ENCODE measurements around the gene GUK1. TPM values are rescaled to one million over a fixed set of nuclear protein-coding genes. Genes with fewer than 3 reads are reported as not detected.

Gene GUK1
- total RNA-seq, 2 experiments from 2014 or later: 154 to 197 TPM

DNA sequence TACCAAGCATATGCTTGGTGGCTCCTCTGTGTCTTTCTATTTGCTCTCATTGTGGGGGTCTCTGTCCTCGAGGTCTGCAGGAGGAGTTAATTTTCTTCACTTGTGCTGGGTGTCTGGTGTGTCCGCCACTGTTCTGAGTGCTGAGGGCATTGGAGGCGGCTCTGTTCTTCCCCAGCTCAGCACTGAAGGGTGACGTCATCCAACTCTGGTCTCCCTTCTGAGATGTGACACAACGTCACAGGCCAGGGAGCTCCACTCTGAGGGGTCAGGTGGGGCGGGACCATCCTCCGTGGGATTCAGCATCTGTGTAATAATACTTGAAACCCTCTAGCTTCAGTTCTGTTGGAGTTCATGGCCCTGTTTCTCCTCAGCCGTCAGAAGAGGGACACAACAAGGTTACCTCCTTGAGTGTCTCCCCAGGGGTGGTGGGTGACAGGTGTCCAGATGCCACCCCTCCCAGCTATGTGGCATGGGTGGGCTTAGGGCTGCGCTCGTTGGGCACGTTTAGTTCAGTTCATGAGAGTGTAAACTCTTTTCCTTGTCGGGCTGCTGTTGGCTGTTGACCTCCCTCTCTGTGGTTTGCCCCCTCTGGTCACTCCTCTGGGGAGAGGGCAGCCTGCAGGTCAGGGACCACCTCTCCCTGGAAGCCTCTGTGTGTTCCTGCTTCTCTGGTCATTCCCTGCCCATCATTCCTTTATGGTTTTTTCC is 28.6 kb downstream of the GUK1 start:
- ChIA-PET POLR2A (interaction anchor here (1.0 to 1.5 kb wide), 2 partner anchors 31 to 33 kb away, joined by 3 to 4 read pairs; no protein-coding TSS in a partner anchor), CTCF (ENCODE audit: unreplicated experiment) (no interaction called here)
- no peak overlapping the region for H3K4me3 ChIP-seq (ENCODE audit: low read depth, low read length, poor library complexity, severe bottlenecking)
- H2AFZ ChIP-seq (ENCODE audit: low read length): no peak overlapping the region
- H3K27ac ChIP-seq (ENCODE audit: low read depth, low read length, poor library complexity, severe bottlenecking): no peak overlapping the region
- H4K20me1 ChIP-seq (ENCODE audit: insufficient read depth, low read length): peaks cover 5% of the 10 kb centered on the region; the same call in 1 of the 2 replicates
- peaks cover 11% of the 10 kb centered on the region; the same call in 1 of the 2 replicates for H3K79me2 ChIP-seq (ENCODE audit: insufficient read depth, low read depth, low read length)
- TF ChIP-seq EZH2phosphoT487 (IDR thresholded peaks at IDR 0.05; ENCODE audit: borderline replicate concordance, low read depth, low read length): no peak
- TF ChIP-seq, protein P1, sequence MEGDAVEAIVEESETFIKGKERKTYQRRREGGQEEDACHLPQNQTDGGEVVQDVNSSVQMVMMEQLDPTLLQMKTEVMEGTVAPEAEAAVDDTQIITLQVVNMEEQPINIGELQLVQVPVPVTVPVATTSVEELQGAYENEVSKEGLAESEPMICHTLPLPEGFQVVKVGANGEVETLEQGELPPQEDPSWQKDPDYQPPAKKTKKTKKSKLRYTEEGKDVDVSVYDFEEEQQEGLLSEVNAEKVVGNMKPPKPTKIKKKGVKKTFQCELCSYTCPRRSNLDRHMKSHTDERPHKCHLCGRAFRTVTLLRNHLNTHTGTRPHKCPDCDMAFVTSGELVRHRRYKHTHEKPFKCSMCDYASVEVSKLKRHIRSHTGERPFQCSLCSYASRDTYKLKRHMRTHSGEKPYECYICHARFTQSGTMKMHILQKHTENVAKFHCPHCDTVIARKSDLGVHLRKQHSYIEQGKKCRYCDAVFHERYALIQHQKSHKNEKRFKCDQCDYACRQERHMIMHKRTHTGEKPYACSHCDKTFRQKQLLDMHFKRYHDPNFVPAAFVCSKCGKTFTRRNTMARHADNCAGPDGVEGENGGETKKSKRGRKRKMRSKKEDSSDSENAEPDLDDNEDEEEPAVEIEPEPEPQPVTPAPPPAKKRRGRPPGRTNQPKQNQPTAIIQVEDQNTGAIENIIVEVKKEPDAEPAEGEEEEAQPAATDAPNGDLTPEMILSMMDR (conservative IDR thresholded peaks at IDR 0.05; ENCODE audit: low read length): no peak
- peaks cover 19% of the 10 kb centered on the region for H3K4me1 ChIP-seq (ENCODE audit: insufficient read depth, low read length, poor library complexity, severe bottlenecking)
- no peak overlapping the region for H3K4me2 ChIP-seq (ENCODE audit: low read length)
- intact Hi-C loops (cut with micrococcal nuclease; ENCODE audit: unreplicated experiment): loop anchor here (5.0 kb wide), 2 partner anchors 86 to 381 kb away; partner anchors contain the start of gene ARF1
- DNase-seq (ENCODE audit: low spot score): no peak
- no TSS peak for BruUV-seq (replicated peaks)
- no peaks in the 10 kb centered on the region for H3K36me3 ChIP-seq (ENCODE audit: insufficient read depth, low read length)
- H3K9me2 ChIP-seq (ENCODE audit: insufficient read depth, low read length): no peaks in the 10 kb centered on the region
- no peaks in the 10 kb centered on the region for H3K9me3 ChIP-seq (ENCODE audit: low read length)

DNA sequence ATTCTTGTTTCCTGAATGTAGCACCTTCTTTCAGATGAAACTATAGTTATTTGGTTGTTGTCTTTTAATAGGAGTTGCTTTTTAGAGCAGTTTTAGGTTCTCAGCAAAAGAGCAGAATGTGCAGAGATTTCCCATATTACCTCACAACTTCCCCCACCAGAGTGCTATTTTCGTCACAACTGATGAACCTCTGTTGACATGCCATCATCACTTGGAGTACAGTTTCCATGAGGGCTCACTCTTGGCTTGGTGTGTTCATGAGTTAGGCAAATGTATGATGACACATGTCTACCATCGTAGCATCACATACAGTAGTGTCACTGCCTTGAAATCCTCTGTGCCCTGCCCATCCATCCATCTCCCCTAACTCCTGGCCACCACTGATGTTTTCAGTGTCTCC is 29.3 kb downstream of the GUK1 start:
- intact Hi-C loops (cut with micrococcal nuclease; ENCODE audit: unreplicated experiment): loop anchor here (5.0 kb wide), 2 partner anchors 87 to 382 kb away; partner anchors contain the start of gene ARF1
- TSS peak; percentile 13 for BruUV-seq (replicated peaks)

More for the DNA sequence above, 29.3 kb downstream of the GUK1 start:
- H2AFZ ChIP-seq (ENCODE audit: low read length): no peak overlapping the region
- peaks cover 5% of the 10 kb centered on the region; the same call in 1 of the 2 replicates for H4K20me1 ChIP-seq (ENCODE audit: insufficient read depth, low read length)
- POLR2A ChIA-PET: interaction anchor here (0.6 kb wide), 1 partner anchor 1283 kb away, joined by 3 read pairs; no protein-coding TSS in a partner anchor
- CTCF ChIA-PET (ENCODE audit: unreplicated experiment): no interaction called here
- no peaks in the 10 kb centered on the region for H3K36me3 ChIP-seq (ENCODE audit: insufficient read depth, low read length)
- no peak overlapping the region for H3K4me3 ChIP-seq (ENCODE audit: low read depth, low read length, poor library complexity, severe bottlenecking)
- TF ChIP-seq EZH2phosphoT487 (IDR thresholded peaks at IDR 0.05; ENCODE audit: borderline replicate concordance, low read depth, low read length): no peak
- TF ChIP-seq, protein P1 (conservative IDR thresholded peaks at IDR 0.05; ENCODE audit: low read length): no peak
- H3K4me1 ChIP-seq (ENCODE audit: insufficient read depth, low read length, poor library complexity, severe bottlenecking): peaks cover 15% of the 10 kb centered on the region
- H3K79me2 ChIP-seq (ENCODE audit: insufficient read depth, low read depth, low read length): peaks cover 11% of the 10 kb centered on the region; the same call in 1 of the 2 replicates
- no peak for DNase-seq (ENCODE audit: low spot score)
- no peaks in the 10 kb centered on the region for H3K9me3 ChIP-seq (ENCODE audit: low read length)
- no peaks in the 10 kb centered on the region for H3K9me2 ChIP-seq (ENCODE audit: insufficient read depth, low read length)
- H3K27ac ChIP-seq (ENCODE audit: low read depth, low read length, poor library complexity, severe bottlenecking): no peak overlapping the region
- no peak overlapping the region for H3K4me2 ChIP-seq (ENCODE audit: low read length)
